Measurements from ENCODE around the gene JMJD1C.
A peak's percentile ranks its signal among the peaks of the same experiment; 100 is the strongest.
"Not testable (repeated sequence)": the region's sequence is repeated elsewhere in the genome, so short reads cannot be mapped to it uniquely, and the experiment has no call there.

JMJD1C gene, protein sequence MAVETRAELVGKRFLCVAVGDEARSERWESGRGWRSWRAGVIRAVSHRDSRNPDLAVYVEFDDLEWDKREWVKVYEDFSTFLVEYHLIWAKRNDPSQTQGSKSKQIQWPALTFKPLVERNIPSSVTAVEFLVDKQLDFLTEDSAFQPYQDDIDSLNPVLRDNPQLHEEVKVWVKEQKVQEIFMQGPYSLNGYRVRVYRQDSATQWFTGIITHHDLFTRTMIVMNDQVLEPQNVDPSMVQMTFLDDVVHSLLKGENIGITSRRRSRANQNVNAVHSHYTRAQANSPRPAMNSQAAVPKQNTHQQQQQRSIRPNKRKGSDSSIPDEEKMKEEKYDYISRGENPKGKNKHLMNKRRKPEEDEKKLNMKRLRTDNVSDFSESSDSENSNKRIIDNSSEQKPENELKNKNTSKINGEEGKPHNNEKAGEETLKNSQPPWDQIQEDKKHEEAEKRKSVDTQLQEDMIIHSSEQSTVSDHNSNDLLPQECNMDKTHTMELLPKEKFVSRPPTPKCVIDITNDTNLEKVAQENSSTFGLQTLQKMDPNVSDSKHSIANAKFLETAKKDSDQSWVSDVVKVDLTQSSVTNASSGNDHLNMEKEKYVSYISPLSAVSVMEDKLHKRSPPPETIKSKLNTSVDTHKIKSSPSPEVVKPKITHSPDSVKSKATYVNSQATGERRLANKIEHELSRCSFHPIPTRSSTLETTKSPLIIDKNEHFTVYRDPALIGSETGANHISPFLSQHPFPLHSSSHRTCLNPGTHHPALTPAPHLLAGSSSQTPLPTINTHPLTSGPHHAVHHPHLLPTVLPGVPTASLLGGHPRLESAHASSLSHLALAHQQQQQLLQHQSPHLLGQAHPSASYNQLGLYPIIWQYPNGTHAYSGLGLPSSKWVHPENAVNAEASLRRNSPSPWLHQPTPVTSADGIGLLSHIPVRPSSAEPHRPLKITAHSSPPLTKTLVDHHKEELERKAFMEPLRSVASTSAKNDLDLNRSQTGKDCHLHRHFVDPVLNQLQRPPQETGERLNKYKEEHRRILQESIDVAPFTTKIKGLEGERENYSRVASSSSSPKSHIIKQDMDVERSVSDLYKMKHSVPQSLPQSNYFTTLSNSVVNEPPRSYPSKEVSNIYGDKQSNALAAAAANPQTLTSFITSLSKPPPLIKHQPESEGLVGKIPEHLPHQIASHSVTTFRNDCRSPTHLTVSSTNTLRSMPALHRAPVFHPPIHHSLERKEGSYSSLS (N-terminal part only)

DNA sequence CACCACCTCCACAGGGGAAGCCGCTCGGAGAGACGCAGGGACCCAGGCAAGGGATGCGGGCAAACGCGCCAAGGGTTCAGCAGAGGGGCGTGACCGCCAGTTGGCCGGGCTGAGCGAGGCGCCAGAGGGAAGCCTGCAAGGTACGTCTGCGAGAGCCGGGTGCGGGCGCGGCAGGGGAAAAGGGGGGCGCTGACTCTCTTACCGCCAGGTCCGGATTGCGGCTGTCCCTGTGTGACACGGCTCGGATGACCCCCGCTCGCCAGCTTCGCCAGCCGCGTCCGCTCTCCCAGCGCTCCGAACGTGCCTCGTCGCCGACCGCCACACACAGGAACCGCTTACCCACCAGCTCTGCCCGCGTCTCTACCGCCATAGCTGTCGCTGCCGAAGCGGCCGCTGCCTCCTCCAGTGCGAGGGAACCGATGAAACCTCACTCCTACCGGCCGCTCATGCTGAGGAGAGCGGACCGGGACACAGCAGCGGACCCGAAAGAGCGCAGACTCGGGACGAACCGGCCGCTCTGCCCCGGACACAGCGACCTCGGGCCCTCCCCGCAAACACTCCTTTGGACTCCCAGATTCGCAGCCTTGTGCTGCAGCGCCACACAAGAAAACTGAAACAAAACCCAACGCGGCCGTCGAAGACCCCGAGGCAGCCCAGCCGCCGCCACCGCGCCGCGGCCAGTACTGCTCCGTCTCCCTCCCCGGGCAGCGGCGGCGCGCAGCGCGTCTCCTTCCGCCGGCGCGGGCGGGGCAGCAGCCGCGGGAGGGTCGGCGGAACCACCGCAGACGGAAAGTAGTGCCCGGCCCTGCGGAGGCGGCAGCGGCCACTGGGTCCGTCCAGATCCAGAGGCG, at the start of gene JMJD1C:
TSS of gene JMJD1C (minus strand) at position 685 of the 851 bp plus-strand sequence. CDS start at position 370, 315 bp downstream.
- DNase-seq (ENCODE audit: low read depth): no peak

DNA sequence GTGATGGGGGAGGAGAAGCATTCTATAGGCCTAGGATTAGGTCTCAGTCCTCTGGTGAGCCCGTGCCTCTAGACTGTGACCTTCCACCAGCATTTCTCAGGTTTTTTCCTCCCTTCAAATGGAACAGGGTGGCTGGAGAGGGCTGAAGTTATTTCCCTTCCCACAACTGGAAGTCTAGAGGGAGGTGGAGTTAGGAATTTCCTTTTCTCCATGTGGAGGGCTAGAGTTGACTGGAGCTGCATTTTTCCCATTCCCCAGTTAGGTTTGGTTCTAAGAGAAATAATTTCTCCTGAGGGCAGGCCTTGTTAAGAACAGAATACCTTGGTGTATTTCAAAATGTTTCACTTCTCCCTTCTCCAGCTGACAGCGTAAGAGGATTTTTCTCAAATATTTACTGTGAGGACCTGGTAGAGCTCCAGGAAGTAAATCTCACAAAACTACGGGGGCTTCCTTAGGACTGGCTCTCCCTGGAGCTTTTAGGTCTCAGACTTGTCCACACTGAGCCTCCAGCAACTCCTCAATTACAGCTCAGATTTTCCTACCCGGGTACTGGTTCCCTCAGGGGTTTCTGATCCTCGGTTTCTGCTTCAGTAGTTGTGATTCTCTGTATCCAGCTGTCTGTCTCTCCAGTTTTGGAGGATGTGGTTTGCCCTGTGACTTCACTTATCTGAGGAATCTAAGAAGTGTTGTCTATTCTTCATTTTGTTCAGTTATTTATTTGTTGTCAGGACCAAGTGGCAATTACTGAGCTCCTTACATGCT, 49.4 kb upstream of the JMJD1C start:
- peak; percentile 31 for DNase-seq (ENCODE audit: low read depth)

DNA sequence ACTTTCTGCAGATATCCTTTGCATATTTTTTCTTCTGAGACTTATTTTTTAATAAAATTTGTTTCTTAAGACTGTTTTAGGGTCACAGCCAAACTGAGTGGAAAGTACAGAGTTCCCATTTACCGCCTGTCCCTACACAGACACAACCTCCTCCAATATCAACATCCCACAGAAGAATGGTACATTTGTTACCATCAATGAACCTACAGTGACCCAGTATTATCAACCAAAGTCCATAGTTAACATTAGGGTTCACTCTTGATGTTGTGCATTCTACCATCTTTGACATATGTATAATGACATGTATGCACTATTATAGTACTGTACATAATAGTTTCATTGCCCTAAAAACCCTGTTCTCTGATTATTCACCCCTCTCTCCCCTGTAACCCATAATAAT, 40.8 kb upstream of the JMJD1C start:
- DNase-seq (ENCODE audit: low read depth): no peak

DNA sequence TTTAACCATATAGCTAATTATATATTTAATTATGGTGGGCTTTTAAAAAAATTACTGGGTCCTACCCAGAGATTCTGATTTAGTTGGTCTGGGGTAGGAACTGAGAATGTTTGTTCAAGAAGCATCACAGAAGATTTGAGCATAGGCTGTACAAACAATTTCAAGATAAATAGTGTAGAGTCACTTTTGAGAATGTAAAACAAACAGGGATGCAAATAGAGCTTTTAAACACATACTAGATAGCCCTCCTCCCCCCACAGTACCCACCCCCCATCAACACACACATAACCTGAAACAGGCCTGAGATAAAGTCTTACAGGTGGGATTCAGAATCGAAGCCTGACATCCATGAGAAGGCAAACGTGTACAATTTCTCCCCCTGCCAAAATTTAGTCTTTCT, 39.8 kb upstream of the JMJD1C start:
- DNase-seq (ENCODE audit: low read depth): no peak

DNA sequence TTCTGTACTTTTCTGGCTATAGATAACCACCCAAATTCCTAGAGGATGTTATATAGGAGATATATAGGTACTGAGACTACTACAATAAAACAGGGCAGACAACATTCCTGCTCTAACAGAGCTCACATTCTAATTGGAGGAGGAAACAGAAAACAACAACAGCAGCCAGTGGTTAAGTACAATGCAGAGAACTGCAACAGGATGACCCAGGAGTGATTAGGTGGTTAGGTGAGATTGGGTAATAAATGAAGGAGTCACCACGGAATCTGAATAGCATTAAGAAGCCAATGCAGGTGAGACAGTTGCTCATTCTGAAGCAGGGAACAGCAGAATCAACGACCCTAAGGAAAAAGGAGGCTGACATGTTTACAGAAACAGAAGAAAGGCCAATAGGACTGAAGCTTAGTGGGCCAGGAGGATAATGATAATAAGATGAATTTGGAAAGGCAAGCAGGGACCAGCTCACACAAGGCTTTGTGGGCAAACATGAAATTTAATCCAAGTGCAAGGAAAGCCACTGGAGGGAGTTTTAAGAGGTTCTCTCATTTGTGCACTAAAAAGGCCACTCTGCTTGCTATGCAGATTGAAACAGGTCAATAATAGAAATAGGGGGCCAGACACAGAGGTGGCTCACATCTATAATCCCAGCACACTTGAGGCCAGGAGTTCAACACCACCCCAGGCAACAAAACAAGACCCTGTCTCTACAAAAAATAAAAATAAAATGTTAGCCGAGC, 38.5 kb upstream of the JMJD1C start:
- DNase-seq (ENCODE audit: low read depth): no peak

DNA sequence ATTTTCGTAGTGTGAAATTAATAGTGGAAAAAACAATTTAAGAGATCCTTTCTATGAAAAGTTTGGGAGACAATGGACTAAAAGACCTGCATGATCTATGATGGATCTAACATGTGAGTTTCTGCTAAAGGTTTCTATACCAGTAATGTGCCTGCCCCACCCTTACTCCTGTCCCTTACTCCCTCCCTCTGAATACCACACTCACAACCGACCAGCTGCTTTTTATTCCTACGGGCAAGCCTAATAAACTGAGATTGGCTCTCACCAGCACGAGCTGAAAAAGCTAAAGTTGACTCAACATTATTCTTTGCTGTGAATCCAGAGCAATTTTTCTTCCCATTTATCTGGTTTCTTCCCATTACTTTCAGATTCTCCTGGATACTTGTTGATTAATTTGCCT, 37.6 kb upstream of the JMJD1C start:
- no peak for DNase-seq (ENCODE audit: low read depth)

DNA sequence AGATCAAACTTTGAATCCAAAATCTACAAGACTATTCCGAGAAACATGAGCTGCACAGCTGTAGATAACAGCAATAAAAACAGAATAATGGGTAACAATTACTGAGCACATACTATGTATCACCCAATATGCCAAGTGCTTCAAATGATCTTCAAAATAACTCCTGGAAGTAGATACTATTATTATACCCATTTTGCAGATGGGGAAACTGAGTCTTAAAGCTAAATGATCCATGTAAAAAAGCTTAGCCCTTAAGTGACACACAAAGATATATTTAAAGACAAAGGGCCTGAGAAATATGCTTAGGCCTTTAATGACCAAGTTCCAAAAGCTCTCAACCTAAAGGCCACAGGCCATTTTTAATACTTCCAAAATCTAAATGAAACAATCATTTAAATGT, 37.1 kb upstream of the JMJD1C start:
- DNase-seq (ENCODE audit: low read depth): no peak

DNA sequence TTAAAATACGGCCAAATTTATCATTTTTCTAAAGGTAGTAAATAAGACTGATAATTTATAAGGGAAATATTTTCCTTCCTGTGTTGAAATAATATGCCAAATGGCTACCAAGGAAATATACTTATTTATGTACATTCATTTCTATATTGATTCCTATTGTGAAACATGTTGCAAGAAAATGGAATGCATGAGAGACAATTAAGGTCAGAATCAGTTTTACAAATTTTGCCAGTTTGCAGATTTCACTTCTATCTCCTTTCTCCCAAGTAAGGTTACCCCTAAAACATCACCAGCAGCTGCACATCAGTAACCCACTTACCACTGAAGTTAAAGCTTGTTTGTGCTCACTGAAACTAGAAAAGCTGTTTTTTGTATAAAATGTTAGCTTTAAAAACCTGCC, 36.2 kb upstream of the JMJD1C start:
- DNase-seq (ENCODE audit: low read depth): no peak

DNA sequence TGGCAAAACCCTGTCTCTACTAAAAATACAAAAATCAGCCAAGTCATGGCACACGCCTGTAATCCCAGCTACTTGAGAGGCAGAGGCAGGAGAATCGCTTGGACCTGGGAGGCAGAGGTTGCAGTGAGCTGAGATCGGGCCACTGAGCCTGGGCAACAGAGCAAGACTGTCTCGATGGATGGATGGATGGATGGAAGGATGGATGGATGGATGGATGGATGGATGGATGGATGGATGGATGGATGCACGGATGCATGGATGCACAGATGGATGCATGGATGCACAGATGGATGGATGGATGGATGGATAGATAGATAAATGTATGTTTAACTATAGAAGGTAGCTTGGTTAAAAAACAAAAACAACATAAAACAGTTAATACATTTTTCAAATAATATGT, 34.8 kb upstream of the JMJD1C start:
- not testable (repeated sequence) for DNase-seq (ENCODE audit: low read depth)

DNA sequence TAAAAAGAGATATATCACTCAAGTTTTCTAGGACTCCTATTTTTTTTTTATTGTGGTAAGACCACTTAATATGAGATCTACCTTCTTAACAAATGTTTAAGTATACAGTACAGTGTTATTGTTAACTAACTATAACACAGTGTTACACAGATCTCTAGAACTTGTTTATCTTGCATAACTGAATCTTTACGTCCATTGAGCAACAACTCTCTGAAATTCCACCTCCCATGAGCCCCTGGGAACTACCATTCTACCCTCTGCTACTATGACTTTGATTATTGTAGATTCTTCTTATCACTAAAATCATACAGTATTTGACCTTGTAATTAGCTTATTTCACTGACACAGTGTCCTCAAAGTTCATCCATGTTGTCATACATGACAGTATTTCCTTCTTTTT, 32.9 kb upstream of the JMJD1C start:
- DNase-seq (ENCODE audit: low read depth): no peak

DNA sequence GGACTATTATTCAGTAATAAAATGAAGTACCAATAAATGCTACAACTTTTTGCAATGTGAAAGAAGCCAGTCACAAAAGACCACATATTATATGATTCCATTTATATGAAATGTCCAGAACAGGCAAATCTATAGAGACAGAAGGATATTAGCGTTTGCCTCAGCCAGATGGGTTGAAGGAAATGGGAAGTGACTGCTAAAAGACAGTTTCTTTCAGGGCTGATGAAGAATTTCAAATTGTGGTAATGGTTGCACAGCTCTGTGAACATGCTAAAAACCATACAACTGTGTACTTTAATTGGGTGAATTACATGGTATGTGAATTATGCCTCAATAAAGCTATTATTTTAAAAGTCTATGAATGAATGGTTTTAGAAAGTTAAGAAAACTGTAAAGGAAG, 31.5 kb upstream of the JMJD1C start:
- no peak for DNase-seq (ENCODE audit: low read depth)

DNA sequence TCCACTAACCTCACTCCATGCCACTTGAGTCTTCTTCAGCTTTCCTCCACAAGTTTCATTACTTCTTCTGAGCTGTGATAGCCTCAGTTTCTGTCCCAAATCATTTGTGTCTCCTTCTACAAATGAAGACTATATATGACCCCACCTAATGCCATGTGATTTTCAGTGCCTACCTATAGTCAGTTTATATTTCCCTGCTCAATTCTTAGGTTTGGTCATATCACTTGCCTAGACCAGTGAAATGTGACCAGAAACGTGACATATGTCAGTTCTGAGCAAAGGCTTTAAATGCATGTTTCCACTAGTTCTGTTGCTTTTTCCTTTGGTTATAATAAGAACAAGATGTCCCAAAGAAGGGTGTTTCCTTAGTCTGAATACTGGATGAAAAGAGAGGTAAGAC, 30.8 kb upstream of the JMJD1C start:
- no peak for DNase-seq (ENCODE audit: low read depth)

DNA sequence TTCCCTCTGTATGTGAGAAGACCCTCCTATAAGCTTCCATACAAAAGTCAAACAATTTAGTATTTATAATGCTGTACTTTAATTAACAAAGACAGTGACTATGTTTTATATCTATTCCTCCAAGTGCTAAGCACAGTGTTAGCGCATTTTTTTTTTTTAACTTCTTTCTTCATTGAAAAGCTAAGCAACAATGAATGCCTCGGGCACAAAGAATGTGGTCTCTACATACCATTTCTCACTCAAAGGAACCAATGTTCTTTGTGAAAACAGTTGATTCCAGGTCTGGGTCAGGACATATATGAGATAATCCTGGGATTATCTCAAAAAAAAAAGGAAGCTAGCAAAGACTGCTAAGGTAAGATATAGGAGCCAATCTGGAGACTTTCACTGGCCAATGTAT, 29.2 kb upstream of the JMJD1C start:
- no peak for DNase-seq (ENCODE audit: low read depth)

DNA sequence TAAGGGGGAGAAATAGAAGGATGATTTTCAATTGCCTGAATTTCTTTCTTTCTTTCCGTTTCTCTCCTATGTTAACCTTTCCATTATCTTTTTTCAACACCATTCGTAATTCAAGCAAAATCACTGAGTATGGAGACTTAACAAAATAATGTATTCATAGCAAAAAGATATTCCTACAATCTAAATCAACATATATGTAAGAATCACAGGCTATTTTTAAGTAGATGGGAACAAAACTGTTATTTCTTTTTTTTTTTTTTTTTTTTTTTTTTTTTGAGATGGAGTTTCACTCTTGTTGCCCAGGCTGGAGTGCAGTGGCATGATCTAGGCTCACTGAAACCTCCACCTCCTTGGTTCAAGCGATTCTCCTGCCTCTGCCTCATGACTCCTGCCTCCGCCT, 27.2 kb upstream of the JMJD1C start:
- no peak for DNase-seq (ENCODE audit: low read depth)

DNA sequence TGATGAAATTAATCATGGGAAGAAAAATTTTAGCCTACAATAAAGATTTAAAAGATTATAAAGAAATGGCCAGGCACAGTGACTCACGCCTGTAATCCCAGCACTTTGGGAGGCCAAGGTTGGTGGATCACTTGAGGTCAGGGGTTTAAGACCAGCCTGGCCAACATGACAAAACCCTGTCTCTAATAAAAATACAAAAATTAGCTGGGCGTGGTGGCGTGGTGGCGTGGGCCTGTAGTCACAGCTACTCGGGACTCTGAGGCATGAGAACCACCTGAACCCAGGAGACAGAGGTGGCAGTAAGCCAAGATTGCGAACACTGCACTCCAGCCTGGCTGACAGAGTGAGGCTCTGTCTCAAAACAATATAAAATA, 26.5 kb upstream of the JMJD1C start:
- DNase-seq (ENCODE audit: low read depth): not testable (repeated sequence)

DNA sequence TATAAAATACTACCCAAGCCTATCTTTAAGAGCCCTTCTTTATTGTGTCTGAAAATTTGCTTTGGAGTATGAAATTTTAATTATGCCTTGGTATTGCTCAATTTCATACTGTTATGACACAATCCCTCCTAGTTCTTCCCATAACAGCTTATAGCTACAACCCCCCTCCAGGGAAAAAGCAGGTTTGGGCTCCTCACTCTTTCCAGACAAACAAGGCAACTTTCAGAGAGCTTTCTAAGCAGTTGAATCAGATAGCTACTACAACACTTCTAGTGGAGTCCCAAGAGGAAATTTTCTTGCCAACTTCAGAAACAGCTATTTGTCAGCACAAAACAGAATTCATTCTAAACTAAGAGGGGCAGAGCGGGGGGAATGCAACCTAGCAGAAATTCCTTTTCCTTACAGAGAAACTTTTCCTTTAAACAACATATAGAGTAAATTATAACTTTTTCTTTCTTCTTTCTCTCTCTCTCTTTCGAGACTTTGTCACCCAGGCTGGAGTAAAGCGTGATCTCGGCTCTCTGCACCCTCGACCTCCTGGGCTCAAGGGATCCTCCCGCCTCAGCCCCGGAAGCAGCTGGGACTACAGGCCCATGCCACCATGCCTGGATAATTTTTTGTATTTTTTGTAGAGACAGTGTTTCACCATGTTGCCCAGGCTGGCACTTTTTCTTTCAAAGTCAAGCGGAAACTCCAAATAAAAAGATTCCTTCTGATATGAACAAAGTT, 26.0 kb upstream of the JMJD1C start:
- peak; percentile 70 for DNase-seq (ENCODE audit: low read depth)

DNA sequence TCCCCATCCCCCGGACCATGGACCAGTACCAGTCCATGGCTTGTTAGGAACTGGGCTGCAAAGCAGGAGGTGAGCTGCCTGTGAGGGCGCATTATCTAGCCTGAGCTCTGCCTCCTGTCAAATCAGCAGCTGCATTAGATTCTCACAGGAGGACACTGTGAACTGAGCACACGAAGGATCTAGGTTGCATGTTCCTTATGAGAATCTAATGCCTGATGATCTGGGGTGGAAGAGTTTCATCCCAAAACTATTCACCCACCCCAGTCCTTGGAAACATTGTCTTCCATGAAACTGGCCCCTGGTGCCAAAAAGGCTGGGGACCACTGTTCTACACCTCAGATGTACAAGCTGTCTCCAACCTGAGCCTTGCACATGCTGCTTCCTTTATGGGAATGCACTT, 24.1 kb upstream of the JMJD1C start:
- no peak for DNase-seq (ENCODE audit: low read depth)

DNA sequence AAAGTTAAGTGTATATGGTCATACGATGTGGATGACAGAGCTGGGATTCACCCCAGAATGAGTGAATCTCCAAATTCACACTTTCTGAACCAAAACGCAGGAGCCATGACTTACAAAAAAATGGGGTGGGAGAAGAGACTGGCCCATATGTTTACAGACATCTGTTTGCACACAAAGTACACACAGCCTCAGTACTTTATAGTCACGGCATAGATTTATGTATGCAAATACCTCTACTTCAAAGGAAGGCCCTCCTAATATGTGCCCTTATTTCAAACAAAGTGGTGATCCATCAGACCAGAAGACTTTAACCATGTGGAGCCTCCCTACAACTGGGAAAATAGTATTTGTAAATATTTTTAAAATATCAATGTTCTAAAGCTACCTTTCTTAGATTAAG, 22.2 kb upstream of the JMJD1C start:
- DNase-seq (ENCODE audit: low read depth): no peak

DNA sequence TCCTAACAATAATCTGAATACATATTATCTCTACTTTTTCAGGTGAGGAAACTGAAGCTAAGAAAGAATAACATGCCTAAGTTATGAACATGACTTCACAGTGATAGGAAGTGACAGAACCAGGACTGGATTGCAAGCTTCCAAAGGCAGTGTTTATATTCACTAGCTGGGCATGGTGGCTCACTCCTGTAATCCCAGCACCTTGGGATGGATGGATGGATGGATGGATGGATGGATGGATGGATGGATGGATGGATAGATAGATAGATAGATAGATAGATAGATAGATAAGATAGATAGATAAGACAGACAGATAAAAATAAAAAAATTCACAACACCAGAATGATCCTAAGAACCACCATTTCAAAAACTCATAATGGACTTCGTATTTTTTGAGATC, 18.2 kb upstream of the JMJD1C start:
- no peak for DNase-seq (ENCODE audit: low read depth)

Data from GM04503 (cell line).